Spleen (tissue), 11 donors: ENCODE data around the gene MUC5B. TPM values are rescaled to one million over a fixed set of nuclear protein-coding genes. Genes with fewer than 3 reads are reported as not detected.
A peak's percentile ranks its signal among the peaks of the same experiment; 100 is the strongest.

ENCODE experiments used
- DNase-seq: peaks from one replicate; pipeline ENCODE4 v3.0.0-alpha.2; 2020
- H3K27ac ChIP-seq, 8 donors: fragments of 200-600 bp; sonication (generic) in 7 of 8; 1 replicate in 4 of 8; 2 replicates in 4 of 8; pipeline versions ENCODE4 v1.5.0 to v1.8.0; 2016 to 2021; ENCODE audit warnings: inconsistent platforms in 4 of 8, mild to moderate bottlenecking in 4 of 8, moderate library complexity in 1 of 8
- H3K27me3 ChIP-seq, 7 donors: fragments of 200-600 bp; sonication (generic) in 6 of 7; replicated peaks in 1 of 7; 1 replicate in 4 of 7; 2 replicates in 3 of 7; pipeline versions ENCODE4 v1.5.0 to v1.8.0; 2016 to 2021; ENCODE audit warnings: inconsistent platforms in 3 of 7, mild to moderate bottlenecking in 1 of 7
- H3K36me3 ChIP-seq, 6 donors: fragments of 200-600 bp; sonication (generic) in 5 of 6; 1 replicate in 4 of 6; 2 replicates in 2 of 6; pipeline versions ENCODE4 v1.5.0 to v1.8.0; 2016 to 2021; ENCODE audit warnings: inconsistent platforms in 2 of 6
- H3K4me1 ChIP-seq, 6 donors: fragments of 200-600 bp; sonication (generic) in 5 of 6; 1 replicate in 3 of 6; 2 replicates in 3 of 6; pipeline versions ENCODE4 v1.5.0 to v1.8.0; 2016 to 2021; ENCODE audit warnings: inconsistent platforms in 3 of 6
- H3K4me3 ChIP-seq, 8 donors: fragments of 200-600 bp; sonication (generic) in 7 of 8; 1 replicate in 4 of 8; 2 replicates in 4 of 8; pipeline versions ENCODE4 v1.5.0 to v1.8.0; 2016 to 2021; ENCODE audit warnings: inconsistent platforms in 4 of 8, mild to moderate bottlenecking in 4 of 8, moderate library complexity in 2 of 8
- H3K9me3 ChIP-seq, 8 donors: fragments of 200-600 bp; sonication (generic) in 7 of 8; 1 replicate in 4 of 8; 2 replicates in 4 of 8; pipeline versions ENCODE4 v1.5.0 to v1.8.0; 2016 to 2021; ENCODE audit warnings: inconsistent platforms in 4 of 8
- POLR2A ChIP-seq, 3 donors: fragments of 450-650 bp; IDR thresholded peaks; one replicate each; pipeline ENCODE4 v1.5.1; 2017; ENCODE audit warnings: antibody characterized with exemption in 3 of 3, mild to moderate bottlenecking in 1 of 3
- POLR2AphosphoS5 ChIP-seq, 3 donors: sonication (generic); formaldehyde crosslinking; IDR thresholded peaks; one replicate each; pipeline ENCODE4 v1.5.1; 2017; ENCODE audit warnings: antibody characterized with exemption in 3 of 3
- WGBS, 5 donors: extraction: QIAGEN DNeasy Blood & Tissue Kit in 3 of 5; methylation state at CpG; one replicate each; pipeline versions ENCODE4 v1.1.5 to v1.1.7; 2013 to 2018; 5-methylcytosine and 5-hydroxymethylcytosine counted together
- intact Hi-C: fragments of 100-400 bp; cut with DNase I; formaldehyde crosslinking; loops from one replicate; pipeline ENCODE4 v1.15.0; 2023; ENCODE audit warnings: low total_unique reads
- polyA plus RNA-seq, 3 donors: library from polyadenylated mRNA; stranded (reverse); fragments of 200-250 nt; gene quantifications; one replicate each; pipeline ENCODE4 v1.2.1, GENCODE V29; 2013
- total RNA-seq, 7 donors: library from RNA; depleted of rRNA in 3 of 7; stranded (reverse); fragments of >200 nt in 3 of 7; fragmentation: NEBNext Ultra II Directional in 4 of 7; extraction: Animal tissue kit (Norgen Biotek cat#: 25700) in 4 of 7; gene quantifications; one replicate each; pipeline versions ENCODE4 v1.1.0 to v1.2.1, GENCODE V29; 2016 to 2021
- TF ChIP-seq, protein P1 (sequence below), 11 experiments: fragments of 200-600 bp in 7 of 11; fragments of 450-650 bp in 4 of 11; sonication (generic) in 4 of 11; IDR thresholded peaks in 8 of 11; conservative IDR thresholded peaks in 3 of 11; 1 replicate in 7 of 11; 2 replicates in 4 of 11; pipeline versions ENCODE4 v1.4.0 to v1.8.0; 2016 to 2021; ENCODE audit warnings: antibody characterized with exemption in 11 of 11, inconsistent platforms in 4 of 11, mild to moderate bottlenecking in 1 of 11
- donor health status: healthy with polysubstance abuse.
- donor health status: DM: no; HTN: no; CAD: no; lungs with moderate emphysema.
- donor health status: DM: no; HTN: no; CAD: no.
- donor health status: Bipolar disorder and iron deficiency.
- donor health status: healthy.
- donor health status: DM: no; HTN: no; CAD: no.
- donor health status: DM: yes; HTN: yes; CAD: no.

MUC5B gene
- total and polyA plus RNA-seq, 10 donors: under 0.01 to 0.09 (median under 0.01) TPM; not detected in 7

GRCh38 chr11:1225386-1226225 is 2.7 kb downstream of the MUC5B start:
- peak; percentile 60 for DNase-seq
- 72 to 79% (median 73%) methylated on average over 23 to 29 of the region's 29 CpGs for WGBS, 5 donors
- Histone ChIP-seq H3K4me3 (no peak overlapping the region), H3K27me3 (peaks cover 0 to 100% (median 23%) of the 10 kb centered on the region in 7 donors), H3K36me3 (no peaks in the 10 kb centered on the region), H3K9me3 (no peaks in the 10 kb centered on the region), H3K4me1 (peaks cover 0 to 8% (median 0%) of the 10 kb centered on the region in 6 donors), H3K27ac (no peak overlapping the region)
- intact Hi-C loops: no loop called here
- TF ChIP-seq POLR2AphosphoS5 (IDR thresholded peaks at IDR 0.05): no peak
- TF ChIP-seq, protein P1, sequence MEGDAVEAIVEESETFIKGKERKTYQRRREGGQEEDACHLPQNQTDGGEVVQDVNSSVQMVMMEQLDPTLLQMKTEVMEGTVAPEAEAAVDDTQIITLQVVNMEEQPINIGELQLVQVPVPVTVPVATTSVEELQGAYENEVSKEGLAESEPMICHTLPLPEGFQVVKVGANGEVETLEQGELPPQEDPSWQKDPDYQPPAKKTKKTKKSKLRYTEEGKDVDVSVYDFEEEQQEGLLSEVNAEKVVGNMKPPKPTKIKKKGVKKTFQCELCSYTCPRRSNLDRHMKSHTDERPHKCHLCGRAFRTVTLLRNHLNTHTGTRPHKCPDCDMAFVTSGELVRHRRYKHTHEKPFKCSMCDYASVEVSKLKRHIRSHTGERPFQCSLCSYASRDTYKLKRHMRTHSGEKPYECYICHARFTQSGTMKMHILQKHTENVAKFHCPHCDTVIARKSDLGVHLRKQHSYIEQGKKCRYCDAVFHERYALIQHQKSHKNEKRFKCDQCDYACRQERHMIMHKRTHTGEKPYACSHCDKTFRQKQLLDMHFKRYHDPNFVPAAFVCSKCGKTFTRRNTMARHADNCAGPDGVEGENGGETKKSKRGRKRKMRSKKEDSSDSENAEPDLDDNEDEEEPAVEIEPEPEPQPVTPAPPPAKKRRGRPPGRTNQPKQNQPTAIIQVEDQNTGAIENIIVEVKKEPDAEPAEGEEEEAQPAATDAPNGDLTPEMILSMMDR (IDR thresholded peaks at IDR 0.05 in 8 of 11, conservative IDR thresholded peaks at IDR 0.05 in 3 of 11): no peak
- no peak for TF ChIP-seq POLR2A (IDR thresholded peaks at IDR 0.05)

DNA sequence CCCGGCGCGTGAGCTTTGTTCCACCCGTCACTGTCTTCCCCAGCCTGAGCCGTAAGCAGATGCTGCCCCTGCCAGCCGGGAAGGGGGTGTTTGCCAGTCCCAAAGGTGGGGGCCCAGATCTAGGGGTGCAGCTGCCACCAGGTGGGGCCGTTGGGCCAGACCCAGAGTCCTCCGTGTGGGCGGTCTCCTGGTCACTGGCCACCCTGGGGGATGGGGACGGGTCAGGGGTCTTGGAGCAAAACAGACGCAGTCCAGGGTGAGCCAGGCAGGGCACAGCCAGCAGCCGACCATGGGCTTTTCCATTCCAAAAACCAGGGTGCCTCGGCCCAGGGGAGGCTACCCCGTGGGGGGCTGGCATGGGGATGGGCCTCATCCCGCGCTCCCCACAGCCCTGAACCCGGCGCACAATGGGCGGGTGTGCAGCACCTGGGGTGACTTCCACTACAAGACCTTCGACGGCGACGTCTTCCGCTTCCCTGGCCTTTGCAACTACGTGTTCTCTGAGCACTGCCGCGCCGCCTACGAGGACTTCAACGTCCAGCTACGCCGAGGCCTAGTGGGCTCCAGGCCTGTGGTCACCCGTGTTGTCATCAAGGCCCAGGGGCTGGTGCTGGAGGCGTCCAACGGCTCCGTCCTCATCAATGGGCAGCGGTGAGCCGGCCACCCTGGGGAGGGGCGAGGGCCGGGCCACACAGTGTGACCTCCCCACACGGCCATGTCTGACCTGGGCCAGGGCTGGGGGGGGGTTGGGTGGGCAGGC is 3.5 kb downstream of the MUC5B start:
- intact Hi-C loops: no loop called here
- H3K36me3 ChIP-seq: no peaks in the 10 kb centered on the region
- H3K4me3 ChIP-seq: no peak overlapping the region
- peak; percentile 76 for DNase-seq
- H3K27ac ChIP-seq: no peak overlapping the region
- TF ChIP-seq, protein P1 (IDR thresholded peaks at IDR 0.05 in 8 of 11, conservative IDR thresholded peaks at IDR 0.05 in 3 of 11): peak in 3 of 11 experiments; percentile 3 to 46 (median 24)
- no peak for TF ChIP-seq POLR2AphosphoS5 (IDR thresholded peaks at IDR 0.05)
- 74 to 85% (median 77%) methylated on average over 19 to 41 of the region's 41 CpGs for WGBS, 5 donors
- peaks cover 0 to 8% (median 0%) of the 10 kb centered on the region in 6 donors for H3K4me1 ChIP-seq
- peaks cover 0 to 100% (median 23%) of the 10 kb centered on the region in 7 donors for H3K27me3 ChIP-seq
- no peaks in the 10 kb centered on the region for H3K9me3 ChIP-seq

- intact Hi-C loops: no loop called here
- no peak overlapping the region for H3K27ac ChIP-seq
- no peaks in the 10 kb centered on the region for H3K9me3 ChIP-seq
- DNase-seq: peak; percentile 62
- no peaks in the 10 kb centered on the region for H3K36me3 ChIP-seq
- H3K27me3 ChIP-seq: peaks cover 0 to 97% (median 21%) of the 10 kb centered on the region in 7 donors
- no peak overlapping the region for H3K4me3 ChIP-seq
- TF ChIP-seq POLR2A (IDR thresholded peaks at IDR 0.05) (no peak), POLR2AphosphoS5 (IDR thresholded peaks at IDR 0.05) (no peak)
- TF ChIP-seq, protein P1 (IDR thresholded peaks at IDR 0.05 in 8 of 11, conservative IDR thresholded peaks at IDR 0.05 in 3 of 11): peak in 1 of 11 experiments; percentile 11
- WGBS, 5 donors: 33 to 68% (median 58%) methylated on average over 6 to 23 of the region's 23 CpGs
- peaks cover 0 to 7% (median 0%) of the 10 kb centered on the region in 6 donors for H3K4me1 ChIP-seq
These were observed 4.2 kb downstream of the MUC5B start for GRCh38 chr11:1226986-1227550.
